Endothelial cell of umbilical vein (primary cell): Measurements from ENCODE around the gene LINGO4. TPM values are rescaled to one million over a fixed set of nuclear protein-coding genes. Genes with fewer than 3 reads are reported as not detected.

Source experiments
- BruUV-seq: library from RNA; stranded (reverse); fragments of 400-500 nt; replicated peaks from 2 replicates; lab custom pipeline; 2021; lab: Mats Ljungman, UMichigan
- CTCF ChIA-PET: fragments of 300-600, 350-600 bp; sonication (Branson Sonifier 250); formaldehyde crosslinking; loops from one replicate; lab custom pipeline; 2021; ENCODE audit warnings: antibody characterized with exemption, inconsistent platforms; lab: Charles Lee
- POLR2A ChIA-PET: fragments of 300-600, 350-600 bp; sonication (Branson Sonifier 250); formaldehyde crosslinking; loops from one replicate; lab custom pipeline; 2021; ENCODE audit warnings: antibody characterized with exemption, inconsistent platforms; lab: Charles Lee
- DNase-seq: peaks from one replicate; pipeline ENCODE4 v3.0.0-alpha.2; 2011; ENCODE audit warnings: low read depth, low spot score
- FAIRE-seq: peaks from 2 replicates; lab custom pipeline; 2011; peaks lifted over from hg19 to GRCh38; lab: Jason Lieb, UNC
- H2AFZ ChIP-seq: 2 replicates; pipeline ENCODE4 v1.6.0; 2012; ENCODE audit warnings: low read depth, low read length, control low read depth, inconsistent platforms
- H3K27ac ChIP-seq: 2 replicates; pipeline ENCODE4 v1.5.1; 2011; ENCODE audit warnings: low read depth, mild to moderate bottlenecking, control low read depth, low read length, moderate library complexity; ENCODE audit not compliant: insufficient read depth
- H3K27me3 ChIP-seq, 2 experiments: 2 replicates each; pipeline versions ENCODE4 v1.6.0 to v1.6.1; 2011; ENCODE audit warnings: low read length in 2 of 2, mixed read lengths in 1 of 2; ENCODE audit not compliant: control insufficient read depth in 2 of 2, insufficient read depth in 2 of 2
- H3K36me3 ChIP-seq, 2 experiments: 2 replicates in 1 of 2; 3 replicates in 1 of 2; pipeline ENCODE4 v1.5.1; 2011; ENCODE audit warnings: low read length in 2 of 2, mild to moderate bottlenecking in 1 of 2, moderate library complexity in 1 of 2; ENCODE audit not compliant: control insufficient read depth in 2 of 2, insufficient read depth in 2 of 2; ENCODE audit errors: extremely low read depth in 1 of 2
- H3K4me1 ChIP-seq: 3 replicates; pipeline ENCODE4 v1.5.1; 2011; ENCODE audit warnings: mild to moderate bottlenecking, low read length; ENCODE audit not compliant: control insufficient read depth, insufficient read depth; ENCODE audit errors: extremely low read depth
- H3K4me2 ChIP-seq: 2 replicates; pipeline ENCODE4 v1.6.1; 2011; ENCODE audit warnings: low read length, control low read depth, mixed read lengths; ENCODE audit not compliant: insufficient read depth
- H3K4me3 ChIP-seq, 3 experiments: fragments of 200-600 bp in 1 of 3; sonication (generic), shearing (Covaris generic) in 1 of 3; replicated peaks in 1 of 3; 2 replicates each; pipeline ENCODE4 v1.5.1; 2011 to 2016; ENCODE audit warnings: control low read depth in 3 of 3, low read length in 3 of 3, mild to moderate bottlenecking in 2 of 3, inconsistent platforms in 1 of 3, low read depth in 1 of 3, moderate library complexity in 1 of 3; ENCODE audit not compliant: insufficient read depth in 1 of 3
- H3K79me2 ChIP-seq: 2 replicates; pipeline ENCODE4 v1.6.0; 2012; ENCODE audit warnings: low read length, inconsistent platforms; ENCODE audit not compliant: control insufficient read depth, insufficient read depth
- H3K9ac ChIP-seq: replicated peaks from 2 replicates; pipeline ENCODE3; 2011; ENCODE audit warnings: low read length, control low read depth; ENCODE audit not compliant: insufficient read depth; ENCODE audit errors: extremely low read depth
- H3K9me1 ChIP-seq: replicated peaks from 3 replicates; pipeline ENCODE4 v1.6.0; 2011; ENCODE audit warnings: mild to moderate bottlenecking, low read length; ENCODE audit not compliant: control insufficient read depth, insufficient read depth; ENCODE audit errors: extremely low read depth
- H3K9me3 ChIP-seq: replicated peaks from 2 replicates; pipeline ENCODE4 v1.5.1; 2012; ENCODE audit warnings: low read length, inconsistent platforms; ENCODE audit not compliant: control insufficient read depth, insufficient read depth
- H4K20me1 ChIP-seq: replicated peaks from 2 replicates; pipeline ENCODE3; 2011; ENCODE audit warnings: mild to moderate bottlenecking, low read length; ENCODE audit not compliant: control insufficient read depth, insufficient read depth; ENCODE audit errors: extremely low read depth
- CTCF ChIP-seq, 2 donors: IDR thresholded peaks; 1 replicate in 1 of 2; 2 replicates in 1 of 2; pipeline ENCODE4 v1.5.1; 2011; ENCODE audit warnings: low read length in 2 of 2, mild to moderate bottlenecking in 2 of 2, moderate library complexity in 2 of 2, control low read depth in 1 of 2, inconsistent platforms in 1 of 2, low read depth in 1 of 2; ENCODE audit not compliant: insufficient read depth in 1 of 2; ENCODE audit errors: extremely low read depth in 1 of 2
- EZH2 ChIP-seq: IDR thresholded peaks from 2 replicates; pipeline ENCODE4 v1.6.1; 2012; ENCODE audit warnings: borderline replicate concordance, low read depth, mild to moderate bottlenecking, moderate library complexity, low read length, inconsistent platforms; ENCODE audit not compliant: severe bottlenecking
- FOS ChIP-seq: IDR thresholded peaks from 2 replicates; pipeline ENCODE4 v1.6.1; 2011; ENCODE audit warnings: mild to moderate bottlenecking, low read length, moderate library complexity, borderline replicate concordance; ENCODE audit not compliant: insufficient read depth
- GATA2 ChIP-seq: IDR thresholded peaks from 2 replicates; pipeline ENCODE4 v1.7.0; 2011; ENCODE audit warnings: low read depth, mild to moderate bottlenecking, moderate library complexity, mixed read lengths, low read length; ENCODE audit not compliant: insufficient read length, insufficient read depth
- JUN ChIP-seq: IDR thresholded peaks from 2 replicates; pipeline ENCODE4 v1.6.1; 2011; ENCODE audit warnings: borderline replicate concordance, low read depth; ENCODE audit not compliant: insufficient read length, insufficient read depth
- MAX ChIP-seq: IDR thresholded peaks from 2 replicates; pipeline ENCODE4 v1.6.1; 2011; ENCODE audit not compliant: insufficient read depth, insufficient read length
- MYC ChIP-seq: IDR thresholded peaks from one replicate; pipeline ENCODE4 v1.6.1; 2011; ENCODE audit warnings: mild to moderate bottlenecking, low read depth, low read length
- POLR2A ChIP-seq: IDR thresholded peaks from 2 replicates; pipeline ENCODE4 v1.6.1; 2012; ENCODE audit warnings: low read depth, mild to moderate bottlenecking, control low read depth, low read length
- POLR2AphosphoS5 ChIP-seq: IDR thresholded peaks from 2 replicates; pipeline ENCODE4 v1.6.1; 2012; ENCODE audit warnings: low read depth, mild to moderate bottlenecking, control low read depth, low read length, moderate library complexity; ENCODE audit not compliant: insufficient read depth
- dilution Hi-C: fragments of 300-500 bp; cut with MboI; formaldehyde crosslinking; loops from one replicate; pipeline ENCODE4 v1.15.0; 2019; ENCODE audit warnings: low sequenced_read_pairs; ENCODE audit not compliant: extremely low pct_ligation_motif_present
- intact Hi-C: fragments of 100-400 bp; cut with micrococcal nuclease; formaldehyde crosslinking; loops from one replicate; pipeline ENCODE4 v1.10.0; 2022
- polyA plus RNA-seq, 4 experiments: library from polyadenylated mRNA; depleted of rRNA in 3 of 4; stranded (reverse) in 3 of 4; unstranded in 1 of 4; fragments of >200 nt; gene quantifications; 2 replicates each; pipeline versions ENCODE4 v1.2.1 to v1.2.3, GENCODE V29; 2011 to 2012; ENCODE audit warnings: missing spikeins in 1 of 4
- total RNA-seq: library from RNA; stranded (reverse); gene quantifications from 2 replicates; pipeline ENCODE4 v1.2.3, GENCODE V29; 2021

LINGO4 gene
- total and polyA plus RNA-seq, 2 donors (not counting 3 experiments of a cell fraction or from before 2014, with no cell fraction given) = not detected

- H3K79me2 ChIP-seq = no peaks in the 10 kb centered on the region
- ChIA-PET CTCF (interaction anchor here (1.3 to 1.5 kb wide), 2 partner anchors 38 to 158 kb away, joined by 3 to 4 read pairs; no protein-coding TSS in a partner anchor), POLR2A (no interaction called here)
- dilution Hi-C loops = no loop called here
- no peak overlapping the region for H3K4me2 ChIP-seq
- DNase-seq (no peak), FAIRE-seq (no peak)
- no TSS peak for BruUV-seq
- no peak for TF ChIP-seq MYC
- no peak for TF ChIP-seq JUN
- TF ChIP-seq MAX = no peak
- no peak for TF ChIP-seq GATA2
- no peak for TF ChIP-seq POLR2AphosphoS5
- no peak for TF ChIP-seq EZH2
- no peak for TF ChIP-seq CTCF (IDR thresholded peaks at IDR 0.05; ENCODE audit: extremely low read depth in 1 of 2, insufficient read depth in 1 of 2, low read depth in 1 of 2, low read length in 2 of 2)
- no peak for TF ChIP-seq FOS
- no peak for TF ChIP-seq POLR2A
- no peak overlapping the region for H3K4me3 ChIP-seq
- no peak overlapping the region for H3K27ac ChIP-seq
- H3K9me1 ChIP-seq = no peaks in the 10 kb centered on the region
- peaks cover 7 to 11% of the 10 kb centered on the region in 2 experiments for H3K27me3 ChIP-seq
- no peak overlapping the region for H2AFZ ChIP-seq
- intact Hi-C loops = no loop called here
- no peak overlapping the region for H3K9ac ChIP-seq
- H4K20me1 ChIP-seq = no peaks in the 10 kb centered on the region
- no peaks in the 10 kb centered on the region for H3K36me3 ChIP-seq
- H3K9me3 ChIP-seq = no peaks in the 10 kb centered on the region
- H3K4me1 ChIP-seq = peaks cover 24% of the 10 kb centered on the region
These were observed 38.2 kb upstream of the LINGO4 start for GRCh38 chr1:151843398-151843797.
